ENCODE data around the gene CD2BP2.
"Not testable (repeated sequence)": the region's sequence is repeated elsewhere in the genome, so short reads cannot be mapped to it uniquely, and the experiment has no call there.

Gene CD2BP2

DNA sequence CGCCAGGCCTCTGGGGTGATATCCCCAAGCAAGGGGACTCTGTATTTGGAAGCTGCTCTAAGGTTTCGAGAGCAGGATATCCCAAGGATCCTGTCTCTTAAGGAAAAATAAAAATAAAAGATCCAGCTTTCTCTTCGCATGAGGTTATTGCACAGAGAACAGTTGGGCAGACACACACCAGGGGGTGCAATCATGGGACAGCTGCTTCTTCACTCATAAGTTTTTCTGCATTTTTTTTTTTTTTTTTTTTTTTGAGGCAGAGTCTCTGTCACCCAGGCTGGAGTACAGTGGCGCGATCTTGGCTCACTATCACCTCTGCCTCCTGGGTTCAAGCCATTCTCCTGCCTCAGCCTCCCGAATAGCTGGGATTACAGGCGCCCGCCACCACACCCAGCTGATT lies 13.1 kb downstream of the CD2BP2 start:
- TF ChIP-seq, protein P1, sequence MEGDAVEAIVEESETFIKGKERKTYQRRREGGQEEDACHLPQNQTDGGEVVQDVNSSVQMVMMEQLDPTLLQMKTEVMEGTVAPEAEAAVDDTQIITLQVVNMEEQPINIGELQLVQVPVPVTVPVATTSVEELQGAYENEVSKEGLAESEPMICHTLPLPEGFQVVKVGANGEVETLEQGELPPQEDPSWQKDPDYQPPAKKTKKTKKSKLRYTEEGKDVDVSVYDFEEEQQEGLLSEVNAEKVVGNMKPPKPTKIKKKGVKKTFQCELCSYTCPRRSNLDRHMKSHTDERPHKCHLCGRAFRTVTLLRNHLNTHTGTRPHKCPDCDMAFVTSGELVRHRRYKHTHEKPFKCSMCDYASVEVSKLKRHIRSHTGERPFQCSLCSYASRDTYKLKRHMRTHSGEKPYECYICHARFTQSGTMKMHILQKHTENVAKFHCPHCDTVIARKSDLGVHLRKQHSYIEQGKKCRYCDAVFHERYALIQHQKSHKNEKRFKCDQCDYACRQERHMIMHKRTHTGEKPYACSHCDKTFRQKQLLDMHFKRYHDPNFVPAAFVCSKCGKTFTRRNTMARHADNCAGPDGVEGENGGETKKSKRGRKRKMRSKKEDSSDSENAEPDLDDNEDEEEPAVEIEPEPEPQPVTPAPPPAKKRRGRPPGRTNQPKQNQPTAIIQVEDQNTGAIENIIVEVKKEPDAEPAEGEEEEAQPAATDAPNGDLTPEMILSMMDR (conservative IDR thresholded peaks at IDR 0.05; ENCODE audit: low read length), result 0 out of 2 replicates have a peak, but pooled peaks have one; percentile 10
- not testable (repeated sequence) for H3K4me2 ChIP-seq (ENCODE audit: low read depth, low read length, poor library complexity, severe bottlenecking); H3K27me3 ChIP-seq (ENCODE audit: insufficient read depth, low read length, poor library complexity, severe bottlenecking); H3K9me3 ChIP-seq (ENCODE audit: insufficient read depth, low read depth, low read length); H3K4me1 ChIP-seq (ENCODE audit: insufficient read depth, low read length, poor library complexity, severe bottlenecking); H2AFZ ChIP-seq (ENCODE audit: low read length); H4K20me1 ChIP-seq (ENCODE audit: insufficient read depth, low read length, poor library complexity, severe bottlenecking); H3K9me2 ChIP-seq (replicated peaks; ENCODE audit: low read depth, low read length); H3K79me2 ChIP-seq (ENCODE audit: insufficient read depth, low read length); H3K9ac ChIP-seq (ENCODE audit: low read depth, low read length, poor library complexity, severe bottlenecking); H3K4me3 ChIP-seq (ENCODE audit: low read length, poor library complexity, severe bottlenecking); H3K36me3 ChIP-seq (ENCODE audit: insufficient read depth, low read length); H3F3A ChIP-seq (ENCODE audit: low read depth)

DNA sequence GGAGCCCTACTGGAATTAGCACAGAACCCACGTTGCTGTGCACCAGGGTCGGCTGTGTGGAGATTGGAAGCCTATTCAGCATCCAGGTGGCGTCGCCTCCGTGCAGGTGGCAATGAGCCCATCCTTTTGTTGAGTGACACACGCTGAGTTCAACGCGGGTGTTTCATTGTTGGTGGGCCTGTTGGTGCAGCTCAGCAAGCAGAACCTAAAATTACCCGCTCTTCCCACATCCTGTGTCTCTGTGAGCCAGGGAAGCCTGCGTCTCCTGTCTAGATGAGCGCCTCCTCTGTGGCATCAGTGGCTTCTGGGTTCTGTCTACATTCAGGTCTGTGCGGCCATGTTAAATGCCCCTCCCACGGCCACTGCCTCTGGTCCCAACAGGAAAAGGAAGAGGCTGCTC lies 14.5 kb downstream of the CD2BP2 start:
- Histone ChIP-seq H3K9me2 (replicated peaks; ENCODE audit: low read depth, low read length) (no peaks in the 10 kb centered on the region), H3K9me3 (ENCODE audit: insufficient read depth, low read depth, low read length) (no peaks in the 10 kb centered on the region), H4K20me1 (ENCODE audit: insufficient read depth, low read length, poor library complexity, severe bottlenecking) (no peaks in the 10 kb centered on the region), H3K9ac (ENCODE audit: low read depth, low read length, poor library complexity, severe bottlenecking) (no peak overlapping the region), H3F3A (ENCODE audit: low read depth) (no peaks in the 10 kb centered on the region), H3K79me2 (ENCODE audit: insufficient read depth, low read length) (no peaks in the 10 kb centered on the region), H3K4me2 (ENCODE audit: low read depth, low read length, poor library complexity, severe bottlenecking) (no peak overlapping the region), H3K4me3 (ENCODE audit: low read length, poor library complexity, severe bottlenecking) (no peak overlapping the region), H3K36me3 (ENCODE audit: insufficient read depth, low read length) (no peaks in the 10 kb centered on the region), H2AFZ (ENCODE audit: low read length) (no peak overlapping the region), H3K27me3 (ENCODE audit: insufficient read depth, low read length, poor library complexity, severe bottlenecking) (no peaks in the 10 kb centered on the region), H3K4me1 (ENCODE audit: insufficient read depth, low read length, poor library complexity, severe bottlenecking) (peaks cover 8% of the 10 kb centered on the region)
- TF ChIP-seq, protein P1 (conservative IDR thresholded peaks at IDR 0.05; ENCODE audit: low read length), result no peak
- no peak for TF ChIP-seq EZH2phosphoT487 (IDR thresholded peaks at IDR 0.05; ENCODE audit: borderline replicate concordance)

DNA sequence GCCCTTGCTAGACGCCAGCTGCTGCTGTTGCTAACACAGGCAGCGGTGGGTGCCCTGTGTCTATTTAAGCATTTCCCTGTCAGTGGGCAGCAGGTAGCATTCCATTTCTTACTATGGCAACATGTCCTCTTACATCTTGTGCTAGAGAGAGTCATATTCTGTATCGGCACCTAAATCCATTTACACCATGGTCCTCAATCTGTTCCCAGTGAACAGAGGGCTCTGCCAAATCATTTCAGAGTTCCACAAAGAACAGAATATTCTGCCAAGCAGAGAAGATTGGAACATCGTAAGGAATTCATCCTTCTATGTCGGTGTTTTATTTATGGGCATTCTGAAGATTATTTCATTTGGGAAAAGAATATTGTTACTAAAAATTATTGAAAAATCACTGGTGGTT lies 16.4 kb downstream of the CD2BP2 start:
- peaks cover 11% of the 10 kb centered on the region for H3K4me1 ChIP-seq (ENCODE audit: insufficient read depth, low read length, poor library complexity, severe bottlenecking)
- H3K9me3 ChIP-seq (ENCODE audit: insufficient read depth, low read depth, low read length); H3K27me3 ChIP-seq (ENCODE audit: insufficient read depth, low read length, poor library complexity, severe bottlenecking); H3K36me3 ChIP-seq (ENCODE audit: insufficient read depth, low read length); H3K9ac ChIP-seq (ENCODE audit: low read depth, low read length, poor library complexity, severe bottlenecking); H2AFZ ChIP-seq (ENCODE audit: low read length); H3K4me2 ChIP-seq (ENCODE audit: low read depth, low read length, poor library complexity, severe bottlenecking); H3K4me3 ChIP-seq (ENCODE audit: low read length, poor library complexity, severe bottlenecking); H4K20me1 ChIP-seq (ENCODE audit: insufficient read depth, low read length, poor library complexity, severe bottlenecking); H3F3A ChIP-seq (ENCODE audit: low read depth); H3K9me2 ChIP-seq (replicated peaks; ENCODE audit: low read depth, low read length); H3K79me2 ChIP-seq (ENCODE audit: insufficient read depth, low read length): not testable (repeated sequence)

DNA sequence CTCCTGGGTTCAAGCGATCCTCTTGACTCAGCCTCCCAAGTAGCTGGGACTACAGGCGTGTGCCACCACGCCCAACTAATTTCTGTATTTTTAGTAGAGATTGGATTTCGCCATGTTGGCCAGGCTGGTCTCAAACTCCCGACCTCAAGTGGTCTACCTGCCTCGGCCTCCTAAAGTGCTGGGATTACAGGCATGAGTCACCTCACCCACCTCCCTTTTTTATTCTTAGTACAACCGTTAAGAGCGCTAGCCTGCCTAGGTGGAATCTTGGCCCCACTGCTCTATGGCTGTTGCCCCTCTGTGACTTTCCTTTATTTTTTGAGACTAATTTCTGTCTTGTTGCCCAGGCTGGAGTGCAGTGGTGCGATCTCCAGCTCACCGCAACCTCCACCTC lies 17.1 kb downstream of the CD2BP2 start:
- not testable (repeated sequence) for H3K79me2 ChIP-seq (ENCODE audit: insufficient read depth, low read length); H2AFZ ChIP-seq (ENCODE audit: low read length); H4K20me1 ChIP-seq (ENCODE audit: insufficient read depth, low read length, poor library complexity, severe bottlenecking); H3K4me3 ChIP-seq (ENCODE audit: low read length, poor library complexity, severe bottlenecking); H3K27me3 ChIP-seq (ENCODE audit: insufficient read depth, low read length, poor library complexity, severe bottlenecking); H3K9me3 ChIP-seq (ENCODE audit: insufficient read depth, low read depth, low read length); H3K9ac ChIP-seq (ENCODE audit: low read depth, low read length, poor library complexity, severe bottlenecking); H3F3A ChIP-seq (ENCODE audit: low read depth); H3K36me3 ChIP-seq (ENCODE audit: insufficient read depth, low read length); H3K4me2 ChIP-seq (ENCODE audit: low read depth, low read length, poor library complexity, severe bottlenecking); H3K9me2 ChIP-seq (replicated peaks; ENCODE audit: low read depth, low read length)
- H3K4me1 ChIP-seq (ENCODE audit: insufficient read depth, low read length, poor library complexity, severe bottlenecking), result peaks cover 11% of the 10 kb centered on the region

Measured in Loucy (cell line).